ENCODE measurements around the gene IKZF3. TPM values are rescaled to one million over a fixed set of nuclear protein-coding genes. Genes with fewer than 3 reads are reported as not detected.
"Not testable (repeated sequence)": the region's sequence is repeated elsewhere in the genome, so short reads cannot be mapped to it uniquely, and the experiment has no call there.

IKZF3 gene
- total and polyA plus RNA-seq, 5 donors, result 0.14 to 1.3 (median 0.50) TPM

GRCh38 chr17:39855911-39856649 lies 8.0 kb downstream of the IKZF3 start:
- 86% methylated on average over 9 of the region's 9 CpGs for WGBS
- DNase-seq; intact Hi-C loops (cut with DNase I); ATAC-seq; H3K9me3 ChIP-seq (ENCODE audit: control insufficient read depth, low read length); H3K4me1 ChIP-seq (ENCODE audit: control insufficient read depth, insufficient read depth, low read length); H3K4me3 ChIP-seq (ENCODE audit: low read length); H3K27ac ChIP-seq (ENCODE audit: low read length); H3K27me3 ChIP-seq (ENCODE audit: control insufficient read depth, insufficient read depth): not testable (repeated sequence)

GRCh38 chr17:39854909-39855308 lies 9.2 kb downstream of the IKZF3 start:
- intact Hi-C loops (cut with DNase I), result no loop called here
- ATAC-seq (no peak), DNase-seq (no peak)
- no peak overlapping the region for H3K4me3 ChIP-seq (ENCODE audit: low read length)
- H3K27ac ChIP-seq (ENCODE audit: low read length), result no peak overlapping the region
- no peaks in the 10 kb centered on the region for H3K4me1 ChIP-seq (ENCODE audit: control insufficient read depth, insufficient read depth, low read length)
- no peaks in the 10 kb centered on the region for H3K9me3 ChIP-seq (ENCODE audit: control insufficient read depth, low read length)
- WGBS, result 63% methylated on average over 2 of the region's 2 CpGs
- peaks cover 3% of the 10 kb centered on the region for H3K27me3 ChIP-seq (ENCODE audit: control insufficient read depth, insufficient read depth)

- Histone ChIP-seq H3K4me3 (ENCODE audit: low read length) (no peak overlapping the region), H3K27ac (ENCODE audit: low read length) (no peak overlapping the region), H3K4me1 (ENCODE audit: control insufficient read depth, insufficient read depth, low read length) (no peaks in the 10 kb centered on the region), H3K27me3 (ENCODE audit: control insufficient read depth, insufficient read depth) (no peaks in the 10 kb centered on the region), H3K9me3 (ENCODE audit: control insufficient read depth, low read length) (no peaks in the 10 kb centered on the region)
- no peak for ATAC-seq
- no peak for DNase-seq
- intact Hi-C loops (cut with DNase I), result no loop called here
- 31% methylated on average over 3 of the region's 3 CpGs for WGBS
These were observed 11.9 kb downstream of the IKZF3 start for GRCh38 chr17:39852239-39852638.

- ATAC-seq; DNase-seq; H3K27me3 ChIP-seq (ENCODE audit: control insufficient read depth, insufficient read depth); H3K4me1 ChIP-seq (ENCODE audit: control insufficient read depth, insufficient read depth, low read length); H3K27ac ChIP-seq (ENCODE audit: low read length); H3K9me3 ChIP-seq (ENCODE audit: control insufficient read depth, low read length); H3K4me3 ChIP-seq (ENCODE audit: low read length); intact Hi-C loops (cut with DNase I): not testable (repeated sequence)
These were observed 13.9 kb downstream of the IKZF3 start for GRCh38 chr17:39850186-39850585.

GRCh38 chr17:39848600-39848999 lies 15.5 kb downstream of the IKZF3 start:
- Histone ChIP-seq H3K27me3 (ENCODE audit: control insufficient read depth, insufficient read depth) (no peaks in the 10 kb centered on the region), H3K4me1 (ENCODE audit: control insufficient read depth, insufficient read depth, low read length) (no peaks in the 10 kb centered on the region), H3K4me3 (ENCODE audit: low read length) (no peak overlapping the region), H3K9me3 (ENCODE audit: control insufficient read depth, low read length) (no peaks in the 10 kb centered on the region), H3K27ac (ENCODE audit: low read length) (no peak overlapping the region)
- DNase-seq (no peak), ATAC-seq (no peak)
- WGBS, result 75% methylated on average over 4 of the region's 4 CpGs
- intact Hi-C loops (cut with DNase I), result no loop called here

GRCh38 chr17:39846205-39846604 lies 17.9 kb downstream of the IKZF3 start:
- intact Hi-C loops (cut with DNase I), result no loop called here
- Histone ChIP-seq H3K4me3 (ENCODE audit: low read length) (no peak overlapping the region), H3K27ac (ENCODE audit: low read length) (no peak overlapping the region), H3K9me3 (ENCODE audit: control insufficient read depth, low read length) (no peaks in the 10 kb centered on the region), H3K27me3 (ENCODE audit: control insufficient read depth, insufficient read depth) (no peaks in the 10 kb centered on the region), H3K4me1 (ENCODE audit: control insufficient read depth, insufficient read depth, low read length) (no peaks in the 10 kb centered on the region)
- 70% methylated on average over 4 of the region's 4 CpGs for WGBS
- DNase-seq, result no peak
- no peak for ATAC-seq

- no peak for DNase-seq
- ATAC-seq, result no peak
- no peaks in the 10 kb centered on the region for H3K4me1 ChIP-seq (ENCODE audit: control insufficient read depth, insufficient read depth, low read length)
- 76% methylated on average over 8 of the region's 8 CpGs for WGBS
- no peaks in the 10 kb centered on the region for H3K9me3 ChIP-seq (ENCODE audit: control insufficient read depth, low read length)
- H3K27me3 ChIP-seq (ENCODE audit: control insufficient read depth, insufficient read depth), result no peaks in the 10 kb centered on the region
- no peak overlapping the region for H3K4me3 ChIP-seq (ENCODE audit: low read length)
- no peak overlapping the region for H3K27ac ChIP-seq (ENCODE audit: low read length)
- intact Hi-C loops (cut with DNase I), result no loop called here
These were observed 18.9 kb downstream of the IKZF3 start for GRCh38 chr17:39845052-39845846.

GRCh38 chr17:39841134-39841683 lies 22.9 kb downstream of the IKZF3 start:
- Histone ChIP-seq H3K4me1 (ENCODE audit: control insufficient read depth, insufficient read depth, low read length) (no peaks in the 10 kb centered on the region), H3K4me3 (ENCODE audit: low read length) (no peak overlapping the region), H3K27ac (ENCODE audit: low read length) (no peak overlapping the region), H3K27me3 (ENCODE audit: control insufficient read depth, insufficient read depth) (no peaks in the 10 kb centered on the region), H3K9me3 (ENCODE audit: control insufficient read depth, low read length) (no peaks in the 10 kb centered on the region)
- 59% methylated on average over 2 of the region's 2 CpGs for WGBS
- no peak for DNase-seq
- intact Hi-C loops (cut with DNase I), result no loop called here
- ATAC-seq, result no peak

- intact Hi-C loops (cut with DNase I), result no loop called here
- Histone ChIP-seq H3K4me3 (ENCODE audit: low read length) (no peak overlapping the region), H3K4me1 (ENCODE audit: control insufficient read depth, insufficient read depth, low read length) (no peaks in the 10 kb centered on the region), H3K9me3 (ENCODE audit: control insufficient read depth, low read length) (no peaks in the 10 kb centered on the region), H3K27ac (ENCODE audit: low read length) (no peak overlapping the region), H3K27me3 (ENCODE audit: control insufficient read depth, insufficient read depth) (no peaks in the 10 kb centered on the region)
- WGBS, result 80% methylated on average over 1 of the region's 1 CpG
- ATAC-seq (no peak), DNase-seq (no peak)
These were observed 25.3 kb downstream of the IKZF3 start for GRCh38 chr17:39838784-39839183.

GRCh38 chr17:39838057-39838456 lies 26.1 kb downstream of the IKZF3 start:
- Histone ChIP-seq H3K4me1 (ENCODE audit: control insufficient read depth, insufficient read depth, low read length) (no peaks in the 10 kb centered on the region), H3K27ac (ENCODE audit: low read length) (no peak overlapping the region), H3K27me3 (ENCODE audit: control insufficient read depth, insufficient read depth) (no peaks in the 10 kb centered on the region), H3K4me3 (ENCODE audit: low read length) (no peak overlapping the region), H3K9me3 (ENCODE audit: control insufficient read depth, low read length) (no peaks in the 10 kb centered on the region)
- 69% methylated on average over 1 of the region's 1 CpG for WGBS
- intact Hi-C loops (cut with DNase I), result no loop called here
- no peak for ATAC-seq
- no peak for DNase-seq

- no peaks in the 10 kb centered on the region for H3K4me1 ChIP-seq (ENCODE audit: control insufficient read depth, insufficient read depth, low read length)
- WGBS, result 77% methylated on average over 6 of the region's 6 CpGs
- intact Hi-C loops (cut with DNase I), result no loop called here
- H3K9me3 ChIP-seq (ENCODE audit: control insufficient read depth, low read length), result no peaks in the 10 kb centered on the region
- no peak overlapping the region for H3K4me3 ChIP-seq (ENCODE audit: low read length)
- no peak for DNase-seq
- H3K27ac ChIP-seq (ENCODE audit: low read length), result no peak overlapping the region
- no peaks in the 10 kb centered on the region for H3K27me3 ChIP-seq (ENCODE audit: control insufficient read depth, insufficient read depth)
- ATAC-seq, result no peak
These were observed 28.0 kb downstream of the IKZF3 start for GRCh38 chr17:39836117-39836516.

Measured in right cardiac atrium (tissue), 5 donors.